GM19035 (cell line): ENCODE measurements around the gene LXN.
"Not testable (repeated sequence)": the region's sequence is repeated elsewhere in the genome, so short reads cannot be mapped to it uniquely, and the experiment has no call there.

Experiments
- ATAC-seq: cut with Tn5 transposase; IDR thresholded peaks from one replicate; pipeline ENCODE4 v1.9.1; 2021; ENCODE audit not compliant: unreplicated experiment

LXN gene, protein sequence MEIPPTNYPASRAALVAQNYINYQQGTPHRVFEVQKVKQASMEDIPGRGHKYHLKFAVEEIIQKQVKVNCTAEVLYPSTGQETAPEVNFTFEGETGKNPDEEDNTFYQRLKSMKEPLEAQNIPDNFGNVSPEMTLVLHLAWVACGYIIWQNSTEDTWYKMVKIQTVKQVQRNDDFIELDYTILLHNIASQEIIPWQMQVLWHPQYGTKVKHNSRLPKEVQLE

GRCh38 chr3:158672215-158673176, at the start of gene LXN:
Gene LXN (minus strand): TSS chr3:158672648. CDS start chr3:158672478, 170 bp downstream.
- ATAC-seq: peak; percentile 100

DNA sequence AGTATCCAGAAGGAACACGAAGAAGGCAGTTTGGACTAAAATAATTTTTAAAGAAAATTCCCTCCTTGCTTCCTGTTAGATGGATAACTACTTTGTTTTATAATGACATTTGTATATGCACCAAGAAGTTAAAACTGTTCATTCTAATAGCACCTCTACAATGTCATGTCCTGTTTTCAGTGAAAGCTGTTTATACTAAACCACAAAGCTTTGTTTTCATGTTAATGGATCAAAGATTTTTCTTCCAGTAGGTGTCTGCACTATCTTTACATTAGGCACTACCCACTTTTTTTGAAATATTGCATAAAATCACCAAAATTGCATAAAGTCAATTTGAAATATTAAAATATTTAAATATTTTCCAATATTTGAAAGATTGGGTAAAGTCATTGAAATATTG, 49.7 kb upstream of the LXN start:
- no peak for ATAC-seq

- no peak for ATAC-seq
These were observed 46.2 kb upstream of the LXN start for GRCh38 chr3:158718490-158719170.

DNA sequence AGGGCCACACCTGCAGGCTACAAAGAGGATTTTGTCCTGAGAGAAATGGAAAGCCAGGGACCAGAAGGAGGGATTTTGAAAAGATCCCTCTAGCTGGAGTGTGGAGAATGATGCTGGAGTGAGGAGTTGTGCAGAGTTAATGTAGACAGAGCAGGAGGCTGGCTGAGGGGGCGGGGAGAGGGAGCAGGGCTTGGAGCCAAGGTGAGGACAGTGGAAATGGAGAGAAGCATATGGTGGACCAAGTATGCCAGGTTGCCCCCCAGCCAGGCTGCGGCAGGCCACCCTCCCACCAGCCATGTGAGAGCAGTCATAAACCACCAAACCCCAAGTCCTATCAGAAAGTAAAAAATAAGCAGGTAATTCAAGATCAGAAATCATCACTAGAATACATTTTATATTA, 45.1 kb upstream of the LXN start:
- ATAC-seq: no peak

DNA sequence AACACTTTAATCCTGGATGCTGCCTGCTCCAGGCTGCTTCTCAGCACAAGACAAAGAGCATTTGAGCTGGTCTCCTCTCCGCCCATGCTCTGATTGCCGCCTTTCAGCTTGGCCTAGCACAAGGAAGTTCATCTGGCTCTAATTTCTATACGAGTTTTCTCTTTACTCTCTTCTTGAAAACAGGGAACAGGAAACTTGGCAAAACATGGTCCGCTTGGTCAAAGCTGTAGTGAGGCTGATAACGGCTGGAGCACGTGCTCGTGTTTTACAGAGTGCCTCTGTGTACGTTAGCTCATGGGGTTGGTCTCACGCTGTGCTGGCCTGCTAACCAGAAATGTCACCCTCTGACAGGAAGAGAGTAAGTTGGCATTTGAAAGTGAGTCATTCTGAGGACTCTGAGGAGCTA, 40.6 kb upstream of the LXN start:
- no peak for ATAC-seq

DNA sequence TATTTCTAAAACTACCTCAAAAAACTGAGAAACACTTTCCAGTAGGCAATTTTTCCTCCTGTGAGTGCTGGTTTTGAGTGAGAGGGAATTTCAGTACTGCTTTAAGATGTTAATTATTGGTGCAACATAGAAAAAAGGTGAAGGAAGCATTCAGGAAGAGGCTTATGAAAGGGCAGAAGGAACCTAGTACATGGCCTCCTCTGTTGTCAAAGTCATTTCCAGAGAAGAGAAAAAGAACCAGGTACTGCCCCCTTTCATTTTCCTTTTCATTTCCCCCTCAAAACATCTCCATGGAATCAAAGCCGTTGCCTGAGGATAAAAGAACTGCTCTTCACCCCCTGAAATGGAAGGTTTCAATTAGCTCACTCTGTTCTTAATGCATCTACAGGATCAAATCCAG, 40.0 kb upstream of the LXN start:
- ATAC-seq: no peak

- ATAC-seq: no peak
These were observed 39.4 kb upstream of the LXN start for GRCh38 chr3:158711886-158712285.

DNA sequence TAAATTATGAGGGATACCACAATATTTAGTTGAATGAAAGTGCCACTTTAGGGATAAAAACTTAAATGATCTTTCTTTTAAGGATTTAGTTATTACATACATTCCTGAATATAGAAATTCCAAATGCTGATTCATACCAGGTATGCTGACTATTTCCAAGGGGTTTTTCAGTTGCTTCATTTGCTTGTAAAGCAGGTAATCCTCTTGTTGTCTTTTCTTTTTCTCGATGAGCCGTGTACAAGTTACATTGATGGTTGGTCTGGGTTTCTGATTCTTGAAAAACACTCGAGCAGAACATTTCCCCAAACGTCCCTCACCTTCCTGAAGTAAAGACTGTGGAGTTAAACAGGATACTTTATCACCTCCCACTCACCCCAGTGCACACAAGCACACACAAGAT, 38.2 kb upstream of the LXN start:
- no peak for ATAC-seq

GRCh38 chr3:158709666-158710083, 37.2 kb upstream of the LXN start:
- ATAC-seq: no peak

DNA sequence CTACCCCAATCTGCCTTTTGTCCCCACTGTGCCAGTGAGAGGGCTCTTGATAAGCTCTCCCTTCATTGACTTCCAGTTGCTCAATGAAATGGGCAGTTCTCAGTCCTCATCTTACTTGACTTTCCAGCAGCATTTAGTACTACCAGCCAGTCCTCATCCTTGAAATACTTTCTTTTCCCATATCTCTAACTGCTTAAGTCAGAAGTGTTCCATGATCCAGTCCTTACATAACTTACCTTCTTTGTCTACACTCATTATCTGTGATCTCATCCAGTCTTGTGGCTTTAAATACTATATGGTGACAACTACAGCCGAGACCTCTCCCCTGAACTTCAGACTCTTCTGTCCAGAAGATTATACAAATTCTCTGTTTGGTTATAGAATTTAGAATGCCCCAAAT, 31.1 kb upstream of the LXN start:
- no peak for ATAC-seq

DNA sequence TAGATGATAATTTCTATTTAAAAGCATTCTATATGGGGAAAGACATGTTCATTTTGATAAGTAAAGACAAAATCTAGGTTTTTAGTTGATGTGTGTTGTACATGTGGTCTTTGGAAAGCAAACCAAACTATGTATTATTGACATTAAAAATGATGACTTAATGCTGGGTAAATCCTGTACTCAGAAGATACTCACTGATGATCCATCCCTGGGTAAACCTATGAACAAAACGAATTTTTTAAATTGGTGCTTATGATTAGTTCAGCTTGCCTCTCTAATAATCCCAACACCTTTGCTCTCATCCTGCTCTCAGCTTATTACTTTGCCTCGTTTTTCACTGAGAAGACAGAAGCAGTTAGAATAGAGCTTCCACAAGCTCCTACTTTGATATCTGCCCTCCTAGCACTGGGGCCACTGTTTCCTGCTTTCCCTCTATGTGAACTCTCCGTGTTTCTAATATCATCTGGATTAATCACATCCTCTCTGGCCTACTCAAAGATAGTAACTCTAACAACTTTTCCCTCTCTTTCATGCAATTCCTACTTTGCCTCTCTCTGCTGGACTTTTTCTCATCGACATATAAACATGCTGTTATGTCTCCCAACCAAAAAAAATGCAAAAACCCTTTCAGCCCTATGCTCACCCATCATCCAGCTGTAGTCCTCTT, 30.5 kb upstream of the LXN start:
- ATAC-seq: no peak

GRCh38 chr3:158701420-158702065, 29.1 kb upstream of the LXN start:
- no peak for ATAC-seq

GRCh38 chr3:158700559-158700958, 28.1 kb upstream of the LXN start:
- no peak for ATAC-seq

- no peak for ATAC-seq
These were observed 24.2 kb upstream of the LXN start for GRCh38 chr3:158696618-158697017.

GRCh38 chr3:158693866-158694456, 21.5 kb upstream of the LXN start:
- ATAC-seq: not testable (repeated sequence)

DNA sequence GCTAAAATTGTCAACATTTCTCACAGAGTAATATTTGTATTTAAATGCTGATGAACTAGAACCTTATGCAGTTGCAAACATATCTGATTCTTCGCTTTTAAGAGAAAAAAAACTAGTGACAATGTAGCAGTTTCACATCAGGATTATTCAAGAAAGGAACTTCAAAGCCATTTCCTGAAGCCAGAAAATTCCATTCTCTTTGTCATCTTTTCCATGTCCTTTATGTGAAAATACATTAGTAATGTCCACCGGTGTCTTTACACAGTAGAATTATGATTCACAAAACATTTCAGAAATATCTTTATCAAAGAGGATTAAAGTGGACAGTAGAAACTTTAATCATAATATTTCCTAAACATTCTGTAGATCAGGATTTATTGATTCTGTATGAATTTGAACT, 12.7 kb upstream of the LXN start:
- ATAC-seq: no peak

- ATAC-seq: no peak
These were observed 10.9 kb upstream of the LXN start for GRCh38 chr3:158683230-158683962.

GRCh38 chr3:158680861-158681260, 8.4 kb upstream of the LXN start:
- ATAC-seq: no peak

- ATAC-seq: no peak
These were observed 7.1 kb upstream of the LXN start for GRCh38 chr3:158679547-158680000.

- ATAC-seq: no peak
These were observed 6.2 kb upstream of the LXN start for GRCh38 chr3:158678687-158679086.
